ENCODE results near the gene ZNF318. TPM values are rescaled to one million over a fixed set of nuclear protein-coding genes. Genes with fewer than 3 reads are reported as not detected.
"Not testable (repeated sequence)": the region's sequence is repeated elsewhere in the genome, so short reads cannot be mapped to it uniquely, and the experiment has no call there.

ZNF318 gene
- total RNA-seq, 1 experiment from 2014 or later, result 8.1 TPM

DNA sequence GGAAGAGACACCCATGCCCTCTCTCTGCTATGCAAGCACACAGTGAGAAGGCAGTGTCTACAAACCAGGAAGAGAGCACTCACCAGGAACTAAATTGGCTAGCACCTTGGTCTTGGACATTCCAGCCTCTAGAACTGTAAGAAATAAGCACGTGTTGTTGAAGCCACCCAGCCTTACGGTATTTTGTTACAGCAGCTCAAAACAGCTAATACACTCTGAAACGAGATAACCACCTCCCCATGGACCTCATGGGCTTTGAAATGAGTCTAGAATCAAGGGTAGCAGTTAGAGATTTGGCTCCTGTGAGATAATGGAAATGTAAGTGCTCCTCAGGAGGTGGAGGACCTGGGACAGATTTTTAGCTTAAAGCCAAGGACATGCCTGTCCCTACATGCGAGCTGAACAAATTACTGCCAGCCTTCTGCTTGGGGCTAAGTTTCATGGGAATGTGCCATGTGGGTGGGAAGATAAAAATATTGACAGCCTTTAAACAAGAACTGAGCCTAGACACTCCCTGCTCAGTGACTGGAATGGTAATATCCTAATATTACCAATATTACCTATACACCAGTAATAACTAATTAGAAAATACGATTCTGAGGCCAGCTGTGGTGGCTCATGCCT, 3.9 kb upstream of the ZNF318 start:
- no peak for DNase-seq
- Histone ChIP-seq H3K36me3 (replicated peaks; ENCODE audit: control insufficient read depth, insufficient read depth, low read length) (no peaks in the 10 kb centered on the region), H3K4me3 (ENCODE audit: insufficient read depth, low read depth, low read length) (no peak overlapping the region), H3K27me3 (ENCODE audit: control insufficient read depth, insufficient read depth, low read length) (peaks cover 2% of the 10 kb centered on the region)

GRCh38 chr6:43370003-43370580, 645 bp upstream of the ZNF318 start:
- H3K27me3 ChIP-seq (ENCODE audit: control insufficient read depth, insufficient read depth, low read length); DNase-seq; H3K36me3 ChIP-seq (replicated peaks; ENCODE audit: control insufficient read depth, insufficient read depth, low read length): not testable (repeated sequence)
- peak overlapping the region; percentile 46 for H3K4me3 ChIP-seq (ENCODE audit: insufficient read depth, low read depth, low read length)

- Histone ChIP-seq H3K27me3 (ENCODE audit: control insufficient read depth, insufficient read depth, low read length) (peaks cover 8% of the 10 kb centered on the region), H3K36me3 (replicated peaks; ENCODE audit: control insufficient read depth, insufficient read depth, low read length) (peaks cover 2% of the 10 kb centered on the region; the same call in 1 of the 2 replicates), H3K4me3 (ENCODE audit: insufficient read depth, low read depth, low read length) (peak overlapping the region; percentile 76)
- DNase-seq, result peak; percentile 86
Measured at GRCh38 chr6:43368259-43369160, 937 bp downstream of the ZNF318 start.

DNA sequence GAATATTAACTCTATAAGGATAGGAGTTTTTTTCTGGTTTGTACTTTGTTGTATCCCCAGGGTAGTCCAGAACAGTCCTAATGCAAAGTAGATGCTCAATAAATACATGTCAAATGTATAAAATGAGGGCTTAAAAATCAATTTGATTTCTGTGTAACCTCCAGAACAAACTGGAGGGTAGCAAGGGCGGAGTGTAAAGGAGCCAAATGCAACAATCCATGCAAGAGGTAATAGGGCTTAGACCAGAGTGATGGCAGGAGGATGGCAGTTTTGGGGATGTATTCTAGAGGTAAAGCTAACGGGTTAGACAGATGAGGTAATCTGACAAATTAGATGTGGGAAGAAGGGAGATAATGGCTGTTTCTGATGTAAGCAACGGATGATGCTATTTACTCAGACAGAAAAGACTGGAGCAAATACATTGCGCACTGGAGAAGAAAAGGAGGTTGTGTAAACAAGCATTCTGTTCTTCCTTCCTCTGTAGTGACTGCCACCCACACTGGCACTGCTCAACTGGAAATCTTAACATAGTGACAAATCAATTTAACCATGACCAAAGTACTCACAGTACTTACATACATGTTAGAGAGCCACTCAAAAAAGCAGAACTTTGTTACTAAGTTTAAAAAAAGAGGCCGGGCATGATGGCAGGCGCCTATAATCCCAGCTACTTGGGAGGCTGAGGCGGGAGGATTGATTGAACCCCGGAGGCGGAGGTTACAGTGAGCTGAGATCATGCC, 2.0 kb downstream of the ZNF318 start:
- Histone ChIP-seq H3K36me3 (replicated peaks; ENCODE audit: control insufficient read depth, insufficient read depth, low read length) (peaks cover 2% of the 10 kb centered on the region), H3K27me3 (ENCODE audit: control insufficient read depth, insufficient read depth, low read length) (peaks cover 8% of the 10 kb centered on the region), H3K4me3 (ENCODE audit: insufficient read depth, low read depth, low read length) (no peak overlapping the region)
- no peak for DNase-seq

- H3K36me3 ChIP-seq (replicated peaks; ENCODE audit: control insufficient read depth, insufficient read depth, low read length), result peaks cover 5% of the 10 kb centered on the region
- DNase-seq, result no peak
- H3K4me3 ChIP-seq (ENCODE audit: insufficient read depth, low read depth, low read length), result no peak overlapping the region
Measured at GRCh38 chr6:43361269-43361668, 8.2 kb downstream of the ZNF318 start.

GRCh38 chr6:43359831-43360230, 9.6 kb downstream of the ZNF318 start:
- peaks cover 11% of the 10 kb centered on the region for H3K36me3 ChIP-seq (replicated peaks; ENCODE audit: control insufficient read depth, insufficient read depth, low read length)
- H3K4me3 ChIP-seq (ENCODE audit: insufficient read depth, low read depth, low read length), result no peak overlapping the region
- no peak for DNase-seq
- H3K27me3 ChIP-seq (ENCODE audit: control insufficient read depth, insufficient read depth, low read length), result no peaks in the 10 kb centered on the region

More at GRCh38 chr6:43361269-43361668, 8.2 kb downstream of the ZNF318 start:
- no peaks in the 10 kb centered on the region for H3K27me3 ChIP-seq (ENCODE audit: control insufficient read depth, insufficient read depth, low read length)

- no peak overlapping the region for H3K4me3 ChIP-seq (ENCODE audit: insufficient read depth, low read depth, low read length)
- peaks cover 11% of the 10 kb centered on the region for H3K36me3 ChIP-seq (replicated peaks; ENCODE audit: control insufficient read depth, insufficient read depth, low read length)
Measured at GRCh38 chr6:43359381-43359780, 10.1 kb downstream of the ZNF318 start.

DNA sequence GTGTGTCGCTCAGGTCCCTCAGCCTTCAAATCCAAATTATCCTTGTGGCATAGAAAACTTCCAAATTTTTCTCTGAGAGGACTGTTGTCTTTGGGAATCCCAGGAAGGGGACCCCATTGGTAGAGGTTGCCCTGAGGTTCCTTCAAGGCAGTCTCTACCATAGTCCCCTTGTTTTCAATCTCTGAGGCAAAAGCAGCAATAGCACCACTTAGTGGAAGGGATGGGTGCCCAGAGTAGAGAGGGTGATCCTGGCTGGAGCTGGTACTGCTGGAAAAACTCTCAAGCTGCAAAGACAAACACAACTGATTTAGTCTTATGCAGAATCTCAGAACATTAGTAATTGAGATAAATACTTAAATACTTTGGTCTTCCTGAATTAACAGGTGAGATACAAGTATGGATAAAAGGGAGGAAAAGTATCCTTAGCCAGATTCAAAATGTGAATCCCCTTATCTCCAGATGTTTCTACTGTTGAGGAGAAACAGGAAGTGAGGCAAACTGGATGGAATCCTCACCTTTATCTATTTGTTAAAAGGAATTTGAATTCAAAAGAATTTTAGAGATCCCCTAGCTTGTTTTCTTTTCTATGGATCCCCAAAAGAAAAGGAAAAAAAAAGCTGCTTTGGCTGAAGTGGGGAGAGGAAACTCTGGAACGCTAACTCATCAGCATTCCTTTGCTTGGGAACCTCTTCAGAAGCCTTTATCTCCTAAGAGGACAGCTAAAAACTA, 13.4 kb downstream of the ZNF318 start:
- no peaks in the 10 kb centered on the region for H3K27me3 ChIP-seq (ENCODE audit: control insufficient read depth, insufficient read depth, low read length)
- no peak overlapping the region for H3K4me3 ChIP-seq (ENCODE audit: insufficient read depth, low read depth, low read length)
- DNase-seq, result peak; percentile 60
- H3K36me3 ChIP-seq (replicated peaks; ENCODE audit: control insufficient read depth, insufficient read depth, low read length), result peaks cover 9% of the 10 kb centered on the region

More at GRCh38 chr6:43359381-43359780, 10.1 kb downstream of the ZNF318 start:
- DNase-seq, result no peak
- H3K27me3 ChIP-seq (ENCODE audit: control insufficient read depth, insufficient read depth, low read length), result no peaks in the 10 kb centered on the region

DNA sequence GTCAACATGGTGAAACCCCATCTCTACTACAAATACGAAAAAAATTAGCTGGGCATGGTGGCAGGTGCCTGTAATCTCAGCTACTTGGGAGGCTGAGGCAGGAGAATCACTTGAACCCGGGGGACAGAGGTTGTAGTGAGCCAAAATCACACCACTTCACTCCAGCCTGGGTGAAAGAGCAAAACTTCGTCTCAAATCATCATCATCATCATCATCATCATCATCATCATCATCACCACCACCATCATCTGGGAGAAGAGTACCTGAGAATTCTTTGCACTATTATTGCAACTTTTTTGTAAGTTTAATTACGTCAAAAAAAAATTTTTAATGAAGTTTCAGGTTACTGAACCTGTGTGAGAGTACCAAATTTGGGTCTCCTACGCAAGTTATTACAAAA, 17.5 kb downstream of the ZNF318 start:
- H3K4me3 ChIP-seq (ENCODE audit: insufficient read depth, low read depth, low read length); H3K27me3 ChIP-seq (ENCODE audit: control insufficient read depth, insufficient read depth, low read length); DNase-seq: not testable (repeated sequence)
- peaks cover 11% of the 10 kb centered on the region for H3K36me3 ChIP-seq (replicated peaks; ENCODE audit: control insufficient read depth, insufficient read depth, low read length)

DNA sequence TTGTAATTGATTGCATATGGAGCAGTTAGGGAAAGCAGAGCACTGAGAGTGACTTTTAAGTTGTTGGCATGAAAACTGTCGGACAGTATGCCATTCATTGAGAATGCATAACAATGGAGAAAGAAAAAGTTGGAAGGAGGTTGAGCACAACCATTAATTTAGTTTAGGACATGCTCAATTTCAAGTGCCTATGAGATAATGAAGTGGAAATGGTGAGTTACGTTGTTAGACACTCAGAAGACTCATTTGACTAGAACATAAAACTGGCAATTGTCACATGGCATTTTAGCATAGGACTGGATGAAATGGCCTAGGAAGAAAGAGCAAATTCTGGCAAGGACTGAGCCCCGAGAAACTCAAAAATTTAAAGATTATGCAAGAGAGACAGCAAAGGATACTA, 22.0 kb downstream of the ZNF318 start:
- no peaks in the 10 kb centered on the region for H3K27me3 ChIP-seq (ENCODE audit: control insufficient read depth, insufficient read depth, low read length)
- H3K4me3 ChIP-seq (ENCODE audit: insufficient read depth, low read depth, low read length), result no peak overlapping the region
- H3K36me3 ChIP-seq (replicated peaks; ENCODE audit: control insufficient read depth, insufficient read depth, low read length), result peaks cover 6% of the 10 kb centered on the region

GRCh38 chr6:43347021-43347420, 22.4 kb downstream of the ZNF318 start:
- H3K4me3 ChIP-seq (ENCODE audit: insufficient read depth, low read depth, low read length), result no peak overlapping the region
- peaks cover 7% of the 10 kb centered on the region for H3K36me3 ChIP-seq (replicated peaks; ENCODE audit: control insufficient read depth, insufficient read depth, low read length)
- H3K27me3 ChIP-seq (ENCODE audit: control insufficient read depth, insufficient read depth, low read length), result no peaks in the 10 kb centered on the region
- no peak for DNase-seq

More for the DNA sequence above, 22.0 kb downstream of the ZNF318 start:
- no peak for DNase-seq

DNA sequence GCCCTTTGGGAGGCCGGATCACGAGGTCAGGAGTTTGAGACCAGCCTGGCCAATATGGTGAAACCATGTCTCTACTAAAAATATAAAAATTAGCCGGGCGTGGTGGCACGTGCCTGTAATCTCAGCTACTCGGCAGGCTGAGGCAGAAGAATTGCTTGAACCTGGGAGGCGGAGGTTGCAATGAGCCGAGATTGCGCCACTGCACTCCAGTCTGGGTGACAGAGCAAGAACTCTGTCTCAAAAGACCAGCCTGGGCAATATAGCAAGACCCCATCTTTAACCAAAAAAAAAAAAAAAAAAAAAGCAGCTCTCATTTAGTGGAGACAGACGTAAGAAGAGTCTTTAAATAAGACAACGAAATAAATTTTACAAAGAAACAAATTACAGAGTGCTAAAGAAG, 23.2 kb downstream of the ZNF318 start:
- H3K36me3 ChIP-seq (replicated peaks; ENCODE audit: control insufficient read depth, insufficient read depth, low read length), result peaks cover 10% of the 10 kb centered on the region
- not testable (repeated sequence) for H3K27me3 ChIP-seq (ENCODE audit: control insufficient read depth, insufficient read depth, low read length); DNase-seq; H3K4me3 ChIP-seq (ENCODE audit: insufficient read depth, low read depth, low read length)

DNA sequence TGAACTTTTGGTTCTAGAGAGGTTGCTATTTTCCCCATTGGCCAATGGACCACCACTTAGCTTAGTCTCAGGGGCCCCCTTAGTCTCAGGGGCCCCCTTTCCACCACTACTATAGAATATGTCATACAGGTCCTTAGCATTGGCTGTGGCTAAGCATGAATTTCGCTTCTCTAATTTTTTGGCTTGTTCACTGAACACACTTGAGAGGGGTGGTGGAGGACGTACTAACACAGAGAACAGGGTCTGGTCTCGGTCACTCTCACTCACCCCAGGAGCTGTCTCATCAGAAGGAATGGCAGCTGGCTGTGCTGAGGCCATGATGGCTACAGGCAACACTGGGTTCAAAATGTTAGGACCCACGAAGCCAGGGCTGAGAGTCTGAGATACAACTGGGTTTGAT, 30.3 kb downstream of the ZNF318 start:
- DNase-seq, result no peak
- no peaks in the 10 kb centered on the region for H3K27me3 ChIP-seq (ENCODE audit: control insufficient read depth, insufficient read depth, low read length)
- H3K36me3 ChIP-seq (replicated peaks; ENCODE audit: control insufficient read depth, insufficient read depth, low read length), result peaks cover 13% of the 10 kb centered on the region
- no peak overlapping the region for H3K4me3 ChIP-seq (ENCODE audit: insufficient read depth, low read depth, low read length)

DNA sequence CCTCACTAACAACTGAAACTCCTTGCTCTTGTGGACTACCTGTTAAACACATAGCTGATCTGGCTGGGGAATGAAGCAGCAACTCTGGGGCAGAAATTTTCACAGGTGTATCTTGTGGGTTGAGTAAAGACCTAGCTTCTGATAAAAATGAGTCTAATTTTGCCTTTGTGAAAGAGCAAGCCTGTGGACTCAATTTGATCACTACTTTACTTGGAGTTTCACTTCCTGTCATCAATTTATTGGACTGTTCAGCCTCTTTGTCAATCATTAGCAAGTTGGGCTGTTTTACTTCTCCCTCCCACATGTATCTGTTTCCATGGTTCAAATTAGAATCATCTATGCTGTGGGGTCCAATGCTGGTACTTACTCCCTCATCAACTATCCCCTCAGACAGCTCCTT, 31.2 kb downstream of the ZNF318 start:
- peaks cover 13% of the 10 kb centered on the region for H3K36me3 ChIP-seq (replicated peaks; ENCODE audit: control insufficient read depth, insufficient read depth, low read length)
- no peak for DNase-seq

More for the DNA sequence above, 31.2 kb downstream of the ZNF318 start:
- no peak overlapping the region for H3K4me3 ChIP-seq (ENCODE audit: insufficient read depth, low read depth, low read length)
- no peaks in the 10 kb centered on the region for H3K27me3 ChIP-seq (ENCODE audit: control insufficient read depth, insufficient read depth, low read length)

All from H7 (cell line).